HG03196 (cell line): ENCODE results near the gene IGFL2.
"Not testable (repeated sequence)": the region's sequence is repeated elsewhere in the genome, so short reads cannot be mapped to it uniquely, and the experiment has no call there.

Experiments
- ATAC-seq: cut with Tn5 transposase; IDR thresholded peaks from one replicate; pipeline ENCODE4 v1.9.1; 2021; ENCODE audit not compliant: unreplicated experiment

IGFL2 gene

DNA sequence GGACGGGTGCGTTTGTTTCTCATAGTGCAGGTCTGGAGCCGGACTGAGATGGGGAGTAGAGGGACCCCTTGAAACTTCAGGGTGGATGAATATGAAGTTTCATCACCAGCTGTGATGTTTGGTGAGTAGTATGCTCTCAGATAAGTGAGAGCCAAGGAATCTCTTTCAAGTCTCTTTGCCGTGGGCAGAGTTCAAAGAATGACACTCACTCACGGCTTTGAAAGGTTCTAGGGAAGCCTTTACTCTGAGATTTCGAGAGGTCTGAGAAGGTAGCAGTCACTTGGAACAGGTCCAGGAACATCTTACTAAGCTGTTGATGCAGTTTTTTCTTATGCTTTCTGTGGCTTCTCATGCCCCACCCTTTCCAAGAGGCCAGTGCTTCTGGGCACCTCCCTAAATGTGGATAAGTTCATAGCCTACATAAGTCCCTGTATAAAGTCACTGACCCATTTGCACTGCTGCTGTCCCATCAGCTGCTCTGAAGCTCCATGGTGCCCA, at the start of gene IGFL2:
Gene IGFL2 (plus strand): TSS at position 448 of the 498 bp plus-strand sequence. CDS start 41 bp downstream, at position 489.
- ATAC-seq: no peak

DNA sequence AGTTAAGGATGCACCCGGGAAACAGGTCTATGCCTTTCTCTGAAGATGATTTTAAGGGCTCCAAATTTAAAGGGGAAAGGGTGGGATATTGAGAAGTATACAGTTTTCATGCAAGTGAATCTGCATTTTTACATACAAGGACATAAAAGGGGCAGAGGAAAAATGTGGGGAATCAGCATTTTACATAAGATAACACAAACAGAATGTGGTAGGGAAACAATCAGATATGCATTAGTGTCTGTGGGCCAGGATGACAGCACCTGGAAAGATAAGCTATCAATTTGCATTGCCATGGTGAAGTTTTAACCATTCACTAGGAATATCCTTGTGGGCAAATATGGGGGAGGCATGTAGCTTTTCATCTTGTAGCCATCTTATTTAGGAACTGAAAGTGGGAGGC, 47.7 kb upstream of the IGFL2 start:
- no peak for ATAC-seq

DNA sequence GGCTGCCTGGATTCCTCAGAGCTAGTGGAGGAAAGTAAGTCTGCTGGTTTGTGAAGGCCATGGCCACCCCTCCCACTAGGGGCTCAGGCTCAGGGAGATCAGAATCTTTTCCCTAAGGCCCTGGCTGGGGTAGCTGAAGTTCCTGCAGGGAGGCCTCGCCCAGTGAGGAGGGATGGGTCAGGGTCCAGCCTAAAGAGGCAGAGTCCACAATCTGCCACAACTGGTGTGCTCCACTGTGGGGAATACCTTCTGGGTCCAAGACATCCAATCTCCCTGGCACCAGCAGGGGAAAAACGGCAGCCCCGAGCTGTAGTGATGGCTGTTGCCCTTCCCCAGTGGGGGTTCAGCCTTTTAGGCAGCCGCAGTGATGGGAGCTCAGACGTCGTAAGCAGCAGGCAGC, 46.7 kb upstream of the IGFL2 start:
- ATAC-seq: no peak

DNA sequence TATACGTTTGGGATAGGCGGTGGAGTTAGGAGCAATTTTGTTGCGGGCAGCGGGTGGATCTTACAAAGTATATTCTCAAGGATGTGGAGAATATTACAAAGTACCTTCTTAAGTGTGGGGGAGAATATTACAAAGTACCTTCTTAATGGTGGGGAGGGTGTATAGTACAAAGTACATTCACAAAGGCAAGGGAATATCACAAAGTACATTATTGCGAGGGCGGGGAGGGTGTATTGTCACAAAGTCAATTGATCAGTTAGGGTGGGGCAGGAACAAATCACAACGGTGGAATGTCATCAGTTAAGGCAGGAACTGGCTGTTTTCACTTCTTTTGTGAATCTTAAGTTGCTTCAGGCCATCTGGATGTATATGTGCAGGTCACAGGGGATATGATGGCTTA, 45.7 kb upstream of the IGFL2 start:
- ATAC-seq: not testable (repeated sequence)

DNA sequence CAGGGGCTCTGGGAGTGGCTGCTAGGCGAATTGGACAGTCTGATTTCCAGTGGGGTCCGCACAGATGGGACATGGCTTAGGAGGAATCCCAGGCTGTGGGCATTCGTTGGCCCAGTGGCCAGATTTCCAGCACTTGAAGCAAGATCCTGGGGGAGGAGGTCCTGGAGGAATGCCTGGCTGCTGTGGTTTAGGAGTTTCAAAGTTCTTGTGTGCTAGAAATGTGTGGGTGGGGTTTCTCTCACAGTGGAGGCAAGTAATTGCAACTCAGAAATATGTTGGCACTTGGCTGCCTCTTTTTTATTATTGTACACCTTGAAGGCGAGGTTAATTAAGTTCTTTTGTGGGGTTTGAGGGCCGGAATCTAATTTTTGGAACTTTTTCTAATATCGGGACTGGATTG, 40.7 kb upstream of the IGFL2 start:
- no peak for ATAC-seq

DNA sequence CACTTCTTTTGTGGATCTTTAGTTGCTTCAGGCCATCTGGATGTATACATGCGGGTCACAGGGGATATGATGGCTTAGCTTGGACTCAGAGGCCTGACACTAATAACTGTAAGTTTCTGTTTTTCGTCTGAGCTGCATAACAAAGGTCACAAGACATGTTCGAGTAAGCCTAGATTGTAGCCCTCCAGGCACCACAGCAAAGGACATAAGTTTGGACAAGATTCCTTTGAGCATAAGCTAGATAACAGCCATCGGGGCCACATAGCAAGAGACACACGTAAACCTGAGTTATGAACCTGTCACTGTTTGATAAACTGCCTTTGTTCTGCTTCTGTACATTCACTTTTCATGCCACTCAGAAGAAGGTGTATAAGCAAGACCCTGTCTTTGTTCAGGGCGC, 38.2 kb upstream of the IGFL2 start:
- no peak for ATAC-seq

DNA sequence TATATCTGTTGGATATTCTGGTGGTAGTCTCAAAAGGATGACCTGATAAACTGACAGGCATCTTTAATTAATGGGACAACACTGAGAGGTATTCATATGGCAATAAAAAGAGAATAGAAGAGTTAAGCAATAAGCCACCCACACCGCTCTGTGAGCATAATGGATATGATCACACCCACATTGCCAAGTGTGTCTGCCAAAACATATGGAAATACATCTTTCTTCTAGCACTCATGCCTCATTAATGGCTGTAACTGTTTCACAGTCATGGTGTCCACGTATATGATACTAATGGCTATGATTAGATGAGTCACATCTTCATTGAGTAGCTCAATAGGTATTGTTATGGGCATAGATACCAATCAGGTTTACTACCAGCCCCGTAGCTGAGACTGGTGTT, 36.7 kb upstream of the IGFL2 start:
- ATAC-seq: no peak

DNA sequence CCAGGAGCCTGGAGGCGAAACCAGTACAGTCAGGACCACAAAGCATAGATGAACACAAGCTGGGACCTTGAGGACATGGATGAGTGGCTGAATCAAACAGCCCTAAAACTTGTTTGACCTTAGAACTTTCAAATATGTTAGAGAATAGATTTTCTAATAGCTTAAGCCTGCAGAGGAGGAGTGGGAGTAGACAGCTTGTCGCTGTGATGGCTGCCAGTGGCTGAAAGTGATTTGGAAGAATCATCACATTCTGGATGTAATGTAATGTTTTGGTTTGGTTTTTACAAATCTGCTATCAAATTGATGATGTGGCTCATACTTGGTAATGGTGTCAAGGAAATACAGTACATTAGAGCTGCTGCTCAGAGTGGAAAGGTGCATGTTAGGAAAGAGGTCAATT, 35.5 kb upstream of the IGFL2 start:
- no peak for ATAC-seq

DNA sequence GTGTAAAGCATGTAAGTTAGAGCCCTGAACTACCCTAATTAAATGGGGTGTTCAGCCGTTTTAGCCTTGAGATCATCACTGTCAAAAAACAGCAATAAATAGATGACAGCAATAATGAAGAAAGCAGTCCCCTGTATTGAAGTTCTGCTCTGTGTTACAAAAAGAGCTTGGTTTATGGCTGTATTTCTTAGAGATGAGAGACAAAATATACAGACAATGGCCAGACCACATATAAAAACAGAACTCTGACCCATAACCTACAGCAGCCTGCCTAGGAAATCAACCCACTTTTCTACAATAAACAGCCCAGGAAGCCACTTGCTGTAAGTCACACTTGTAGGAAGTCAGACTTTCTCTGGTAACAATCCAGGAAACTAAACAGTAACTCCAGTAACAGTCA, 34.3 kb upstream of the IGFL2 start:
- ATAC-seq: no peak

DNA sequence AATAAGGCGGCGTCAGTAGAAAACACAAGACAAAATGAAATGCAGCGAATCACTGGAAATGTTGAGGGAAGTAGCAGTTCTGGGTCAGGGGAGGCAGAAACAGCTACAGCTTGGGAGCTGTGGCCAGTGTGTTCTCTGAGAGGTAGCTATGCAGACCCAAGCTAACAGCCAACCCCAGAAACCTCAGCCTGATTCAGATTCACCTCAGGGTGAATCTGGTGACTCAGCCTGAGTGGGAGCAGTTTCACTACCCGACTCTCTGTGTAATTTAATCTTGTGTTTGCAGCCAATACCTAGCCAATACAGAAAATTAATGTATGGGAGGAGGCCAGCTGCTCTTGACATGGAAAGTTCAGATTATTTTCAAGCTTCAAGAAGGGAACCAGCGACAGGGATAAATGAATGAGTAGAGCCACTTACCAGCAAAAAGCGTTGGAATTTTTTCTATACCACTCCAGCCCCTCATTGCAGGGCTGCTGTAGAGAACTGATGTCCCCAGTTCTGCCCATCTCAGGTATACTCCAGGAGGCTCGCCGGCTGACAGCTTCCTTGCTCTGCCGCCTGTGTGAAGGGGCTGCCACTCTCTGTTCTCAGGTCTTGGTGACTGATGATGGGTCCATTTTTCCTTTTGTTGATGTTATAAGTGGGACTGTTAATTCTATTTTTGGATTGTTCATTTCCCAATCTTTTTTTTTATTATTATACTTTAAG, 32.5 kb upstream of the IGFL2 start:
- no peak for ATAC-seq

DNA sequence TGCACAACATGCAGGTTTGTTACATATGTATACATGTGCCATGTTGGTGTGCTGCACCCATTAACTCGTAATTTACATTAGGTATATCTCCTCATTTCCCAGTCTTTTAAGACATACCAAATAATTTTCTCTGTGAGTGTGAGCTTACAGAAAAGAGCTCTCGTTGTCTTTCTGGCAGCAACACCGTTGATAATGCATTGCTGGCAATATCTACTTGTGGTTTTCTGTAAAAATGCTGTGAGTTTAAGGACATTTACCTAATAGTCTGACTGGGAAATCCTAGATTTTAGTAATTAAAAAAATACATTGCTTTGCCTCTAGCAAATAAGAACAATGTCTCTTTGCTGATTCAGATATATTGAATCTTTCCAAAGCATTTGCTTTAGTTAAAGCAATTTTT, 31.9 kb upstream of the IGFL2 start:
- ATAC-seq: no peak

DNA sequence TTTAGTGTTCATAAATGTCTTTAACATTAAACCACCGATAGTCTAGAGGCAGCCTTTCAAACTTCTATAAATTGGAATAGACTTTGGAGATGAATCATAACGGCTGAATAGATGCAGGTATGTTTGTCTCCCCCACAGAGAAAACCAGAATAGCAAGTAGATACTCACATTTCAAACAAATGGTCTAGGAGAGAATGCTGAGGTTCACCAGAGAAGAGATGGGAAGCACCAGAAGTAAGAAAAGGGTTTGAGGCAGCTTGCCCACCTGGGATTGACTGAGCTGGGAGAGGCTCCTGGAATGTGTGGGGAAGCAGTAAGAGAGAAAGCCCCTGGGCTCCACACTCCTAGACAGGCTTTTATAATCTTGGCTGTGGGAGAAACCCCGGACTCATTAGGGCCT, 29.9 kb upstream of the IGFL2 start:
- ATAC-seq: no peak

DNA sequence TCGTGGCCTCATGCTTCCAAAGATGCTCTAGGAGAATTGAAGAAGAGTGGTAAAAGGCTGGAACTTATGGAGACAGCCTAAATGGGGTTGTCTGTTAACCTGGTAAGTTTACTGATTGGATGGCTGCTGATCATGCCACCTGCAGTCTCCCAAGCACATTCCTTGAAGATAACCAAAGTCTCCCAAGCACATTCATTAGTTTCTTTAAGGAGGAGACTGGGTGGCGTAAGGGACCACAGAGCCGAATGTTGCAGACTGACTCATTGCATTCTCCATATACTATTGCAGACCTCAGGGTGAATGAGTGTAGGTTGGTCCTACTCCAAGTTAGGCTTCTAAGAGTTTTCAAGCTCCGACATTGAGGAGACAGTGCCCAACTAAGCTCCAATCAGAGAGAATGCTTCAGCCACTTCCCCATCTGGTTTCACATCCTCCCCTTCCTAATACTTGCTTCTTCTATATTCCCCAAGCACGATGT, 23.4 kb upstream of the IGFL2 start, which contains the start of gene IGFL3:
Gene IGFL3 (minus strand): TSS at position 51 of the 478 bp plus-strand sequence. CDS start 39 bp downstream, at position 12.
- ATAC-seq: no peak

DNA sequence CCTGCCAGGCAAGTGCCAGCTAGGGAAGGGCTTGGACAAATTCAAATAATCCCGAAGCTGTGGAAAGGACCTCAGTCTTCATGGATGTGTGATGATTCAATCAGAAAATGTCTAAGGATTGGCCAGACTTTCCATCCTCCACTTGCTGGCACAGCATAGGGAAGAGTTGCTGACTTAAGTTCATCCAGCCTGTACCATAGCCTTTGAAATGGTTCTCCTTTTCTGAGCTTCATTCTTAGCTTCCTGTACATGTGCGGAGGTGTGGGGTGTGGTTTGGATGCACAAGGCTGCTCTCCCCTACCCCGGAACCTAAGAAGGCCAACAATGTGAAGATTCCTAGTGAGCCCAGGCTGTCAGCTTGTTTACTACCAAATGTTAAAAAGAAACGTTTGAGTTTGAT, 22.6 kb upstream of the IGFL2 start:
- ATAC-seq: no peak

DNA sequence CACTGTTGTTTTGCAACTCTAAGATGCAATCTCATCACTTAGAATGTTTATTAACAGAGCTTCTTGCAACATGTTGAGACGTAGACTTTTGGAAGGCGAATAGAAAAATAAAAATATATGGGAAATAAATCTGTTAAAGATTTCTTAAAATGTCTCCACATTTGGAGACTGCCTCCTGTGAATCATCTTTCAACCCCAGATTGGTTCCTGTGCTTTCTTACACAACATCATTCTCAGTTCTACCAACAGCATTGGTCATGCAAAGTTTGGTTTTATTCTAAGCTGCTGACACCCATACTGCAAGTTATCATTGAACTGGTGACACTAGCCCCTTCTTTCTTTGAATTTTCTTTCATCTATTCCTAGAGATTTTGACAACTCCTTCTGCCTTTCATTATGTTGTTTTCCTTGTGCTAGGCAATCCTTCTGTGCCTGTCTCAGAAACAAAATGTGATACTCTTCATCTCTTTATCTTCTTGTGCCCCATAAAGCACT, 21.9 kb upstream of the IGFL2 start:
- no peak for ATAC-seq

DNA sequence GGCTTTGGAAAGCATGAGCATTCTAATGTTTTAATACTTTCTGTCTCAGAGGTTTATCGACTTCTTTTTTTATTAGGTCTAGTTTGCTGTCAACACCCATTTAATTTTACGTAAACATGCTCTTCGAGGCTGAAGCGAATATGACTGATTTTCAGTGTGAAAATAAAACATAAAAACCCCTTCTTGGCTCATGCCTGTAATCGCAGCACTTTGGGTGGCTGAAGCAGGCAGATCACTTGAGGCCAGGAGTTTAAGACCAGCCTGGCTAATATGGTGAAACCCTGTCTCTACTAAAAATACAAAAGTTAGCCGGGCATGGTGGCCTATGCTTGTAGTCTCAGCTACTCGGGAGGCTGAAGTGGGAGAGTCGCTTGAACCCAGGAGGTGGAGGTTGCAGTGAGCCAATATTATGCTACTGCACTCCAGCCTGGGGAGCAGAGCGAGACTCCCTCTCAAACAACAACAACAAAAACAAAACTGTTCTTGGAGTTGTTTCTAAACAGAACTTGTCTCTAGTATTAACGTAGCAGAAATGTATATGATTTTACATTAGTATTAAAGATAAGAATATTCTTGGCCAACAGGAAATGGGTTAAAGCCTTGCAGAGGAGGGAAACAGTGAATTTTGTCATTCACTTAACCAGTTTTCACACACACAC, 16.4 kb upstream of the IGFL2 start:
- ATAC-seq: no peak

DNA sequence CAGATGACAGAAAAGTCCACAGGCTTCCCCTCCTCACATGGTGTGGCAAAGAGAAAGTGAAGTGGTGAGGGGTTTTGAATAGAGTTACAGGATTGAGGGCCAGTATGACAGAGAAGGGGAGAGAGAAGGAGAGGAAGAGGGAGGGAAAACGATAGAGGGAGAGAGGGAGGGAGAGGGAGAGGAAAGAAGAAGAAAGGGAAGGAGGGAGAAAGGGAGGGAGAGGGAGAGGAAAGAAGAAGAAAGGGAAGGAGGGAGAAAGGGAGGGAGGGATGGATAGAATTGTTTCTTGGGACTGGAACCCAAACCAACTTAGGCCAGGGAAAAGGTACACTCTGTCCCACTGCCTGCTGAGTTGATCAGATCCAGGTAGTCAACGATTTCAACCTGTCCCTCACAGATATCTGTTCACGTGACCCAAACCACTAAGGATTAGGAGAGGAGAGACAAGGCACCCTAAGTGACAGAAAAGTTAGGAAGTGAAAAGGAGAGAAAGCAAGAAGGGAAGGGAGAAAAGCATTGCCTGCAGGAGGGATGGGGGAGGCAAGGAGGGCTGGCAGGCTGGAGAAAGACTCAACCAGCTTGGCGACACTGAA, 15.4 kb upstream of the IGFL2 start:
- no peak for ATAC-seq

DNA sequence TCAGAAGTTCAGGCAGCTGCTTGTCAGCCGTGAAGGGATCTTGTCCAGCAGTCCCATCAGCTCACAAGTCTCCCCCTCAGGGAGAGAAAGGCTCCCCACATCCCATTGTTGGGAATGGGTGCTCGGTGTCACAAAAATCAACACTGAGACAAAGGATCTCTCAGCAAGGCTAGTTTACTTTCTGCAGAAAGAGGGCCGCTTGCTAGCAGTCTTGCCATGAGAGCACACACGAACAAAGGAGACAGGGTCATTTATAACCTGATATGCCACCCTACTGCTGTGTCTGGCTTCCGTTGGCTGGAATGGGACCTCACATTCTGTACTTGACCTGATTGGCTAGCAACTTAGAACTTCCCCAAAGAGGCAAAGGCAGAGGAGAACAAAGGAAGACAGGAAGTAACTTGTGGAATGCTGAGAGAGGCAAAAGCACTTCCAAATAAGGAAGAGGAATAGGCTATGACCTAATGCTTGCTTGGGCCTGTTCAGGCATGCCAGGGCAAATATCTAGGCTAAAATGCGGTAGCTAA, 14.9 kb upstream of the IGFL2 start:
- ATAC-seq: no peak

DNA sequence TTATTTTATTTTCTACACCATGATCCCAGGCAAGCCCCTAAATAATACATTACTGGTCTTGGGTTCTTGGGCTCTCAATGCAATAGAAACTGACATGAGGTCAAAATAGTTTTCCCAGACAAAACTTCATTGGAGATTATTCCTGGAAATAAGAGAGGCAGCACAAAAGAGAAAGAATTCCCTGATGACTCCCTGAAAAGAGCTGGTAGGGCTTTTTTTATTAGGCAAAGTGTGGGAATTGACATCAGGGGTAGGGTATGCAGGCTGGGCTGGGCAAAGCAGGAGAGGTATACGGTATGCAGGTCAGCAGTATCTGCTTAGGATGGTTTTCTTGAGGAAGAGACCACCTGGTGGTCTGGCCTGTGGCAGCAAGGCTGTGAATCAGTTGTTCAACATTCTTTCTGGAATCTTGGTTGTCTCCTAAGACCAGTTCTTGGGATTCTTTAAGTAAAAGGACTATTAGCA, 14.2 kb upstream of the IGFL2 start:
- ATAC-seq: no peak

DNA sequence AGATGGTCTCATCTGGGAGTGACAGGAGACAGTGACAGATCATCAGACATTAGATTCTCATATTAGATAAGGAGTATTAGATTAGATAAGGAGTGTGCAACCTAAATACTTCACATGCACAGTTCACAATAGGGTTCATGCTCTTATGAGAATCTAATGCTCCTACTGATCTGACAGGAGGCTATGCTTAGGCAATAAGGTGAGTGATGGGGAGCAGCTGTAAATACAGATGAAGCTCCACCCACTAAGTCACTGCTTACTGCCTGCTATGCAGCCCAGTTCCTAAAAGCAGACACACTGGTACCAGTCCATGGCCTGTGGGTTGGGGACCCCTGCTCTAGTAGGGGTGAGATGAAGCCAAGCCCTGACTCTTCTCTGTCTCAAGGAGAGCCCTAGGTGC, 13.5 kb upstream of the IGFL2 start:
- no peak for ATAC-seq

DNA sequence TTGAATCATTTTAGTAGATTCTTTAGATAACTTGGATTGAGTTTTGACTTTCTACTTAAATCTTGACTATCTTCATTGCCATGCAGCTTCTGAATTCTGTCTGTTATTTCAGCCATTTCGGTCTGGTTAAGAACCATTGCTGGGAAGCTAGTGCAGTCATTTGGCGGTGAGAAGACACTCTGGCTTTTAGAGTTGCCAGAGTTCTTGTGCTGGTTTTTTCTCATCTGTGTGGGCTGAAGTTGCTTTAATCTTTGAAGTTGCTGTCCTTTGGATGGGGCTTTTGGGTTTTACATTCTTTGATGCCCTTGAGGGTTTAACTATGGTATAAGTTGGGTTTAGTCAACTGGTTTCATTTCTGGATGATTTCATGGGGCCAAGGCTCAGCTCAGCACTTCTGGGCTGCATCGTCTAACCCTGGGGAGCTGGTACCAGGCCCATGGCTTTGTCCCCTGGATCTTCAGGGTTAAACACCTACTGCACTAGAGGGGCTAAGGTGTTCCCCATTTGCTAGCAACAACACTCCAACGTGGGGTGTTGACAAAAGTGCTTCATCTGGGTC, 10.0 kb upstream of the IGFL2 start:
- no peak for ATAC-seq
